NCI-H446 treated with DMSO at 0.1 percent for 48 hours (cell line): Measurements from ENCODE around the gene STON1.
"Not testable (repeated sequence)": the region's sequence is repeated elsewhere in the genome, so short reads cannot be mapped to it uniquely, and the experiment has no call there.

Experiments
- DNase-seq: peaks from one replicate; lab custom pipeline; 2025; lab: John Stamatoyannopoulos, UW

Gene STON1

DNA sequence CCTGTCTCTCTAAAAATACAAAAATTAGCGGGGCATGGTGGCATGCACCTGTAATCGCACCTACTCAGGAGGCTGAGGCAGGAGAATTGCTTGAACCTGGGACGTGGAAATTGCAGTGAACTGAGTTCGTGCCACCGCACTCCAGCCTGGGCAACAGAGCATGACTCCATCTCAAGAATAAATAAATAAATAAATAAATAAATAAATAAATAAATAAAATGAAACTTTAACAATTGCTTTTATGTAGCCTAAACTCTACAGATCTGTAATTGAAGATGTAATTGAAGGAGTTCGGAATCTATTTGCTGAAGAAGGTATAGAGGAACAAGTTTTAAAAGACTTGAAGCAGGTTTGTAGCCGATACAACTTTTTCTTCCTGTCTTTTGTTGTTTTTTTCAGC lies 90.7 kb downstream of the STON1 start:
- DNase-seq: no peak

DNA sequence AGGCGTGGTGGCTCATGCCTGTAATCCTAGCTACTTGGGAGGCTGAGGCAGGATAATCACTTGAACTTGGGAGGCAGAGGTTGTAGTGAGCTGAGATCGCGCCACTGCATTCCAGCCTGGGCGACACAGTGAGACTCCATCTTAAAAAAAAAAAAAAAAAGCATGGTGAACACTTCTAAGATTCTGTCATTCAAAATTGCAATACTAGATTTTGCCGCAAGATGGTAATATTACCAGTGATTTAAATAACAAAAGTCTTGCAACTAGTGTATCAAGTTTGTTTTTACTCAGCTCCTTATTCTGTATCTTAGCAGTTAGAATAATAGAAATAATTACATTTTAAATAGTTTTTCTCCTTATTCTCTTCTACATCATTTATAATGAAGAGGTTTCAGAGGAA lies 92.7 kb downstream of the STON1 start:
- not testable (repeated sequence) for DNase-seq

GRCh38 chr2:48624696-48625095 lies 94.7 kb downstream of the STON1 start:
- no peak for DNase-seq

- no peak for DNase-seq
Measured at GRCh38 chr2:48626047-48626446, 96.1 kb downstream of the STON1 start.

DNA sequence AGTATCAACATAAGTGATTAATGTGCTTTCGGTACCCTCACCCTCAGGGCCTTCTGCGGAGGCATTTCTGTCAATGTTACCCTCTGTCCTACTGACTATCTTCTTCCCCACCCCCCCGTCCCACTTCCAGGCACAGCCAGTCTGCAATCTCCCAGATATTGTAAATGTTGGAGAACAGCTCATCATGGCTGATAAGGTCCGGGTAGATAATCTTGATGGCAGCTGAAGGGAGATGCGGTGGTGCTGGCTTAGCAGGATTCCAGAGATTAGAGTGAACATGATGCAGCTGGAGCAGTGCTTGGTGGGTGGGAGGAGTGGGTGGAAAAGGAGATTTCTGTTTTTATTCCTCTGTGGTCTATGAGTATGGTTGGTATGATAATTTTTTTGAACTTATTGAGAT lies 103.2 kb downstream of the STON1 start:
- no peak for DNase-seq

DNA sequence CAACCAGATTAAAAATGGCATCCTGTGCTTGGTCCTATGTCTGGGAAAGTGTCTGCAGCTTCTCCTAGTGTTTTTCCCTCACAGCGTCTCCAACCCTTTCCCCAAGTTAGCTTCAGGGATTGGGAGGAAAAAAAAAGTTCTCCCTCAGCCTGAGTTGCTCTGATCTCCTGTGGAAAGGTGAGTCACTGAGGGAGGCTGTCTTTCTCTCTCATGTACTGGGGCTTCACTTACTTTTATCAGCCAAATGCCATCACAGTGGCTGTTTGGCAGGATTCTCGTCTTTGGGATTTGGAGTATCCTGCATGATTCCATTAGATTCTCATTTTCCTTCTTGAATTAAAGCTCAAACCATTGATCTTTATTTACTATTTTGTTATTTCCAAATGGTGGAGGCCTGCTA lies 105.8 kb downstream of the STON1 start:
- DNase-seq: no peak

GRCh38 chr2:48638261-48638660 lies 108.3 kb downstream of the STON1 start:
- DNase-seq: no peak
